HCT116 (cell line): Measurements from ENCODE around the gene HOXB9. TPM values are rescaled to one million over a fixed set of nuclear protein-coding genes. Genes with fewer than 3 reads are reported as not detected.
A peak's percentile ranks its signal among the peaks of the same experiment; 100 is the strongest.

Experiments used
- EZH2 ChIP-seq: fragments of 200-600 bp; sonication (generic); IDR thresholded peaks from 2 replicates; pipeline ENCODE4 v1.6.1; 2017; ENCODE audit warnings: antibody characterized with exemption, mixed run types
- SP1 ChIP-seq: IDR thresholded peaks from 2 replicates; pipeline ENCODE4 v1.6.1; 2012; ENCODE audit warnings: low read depth
- TCF7L2 ChIP-seq: IDR thresholded peaks from 2 replicates; pipeline ENCODE4 v1.7.0; 2011; ENCODE audit warnings: borderline replicate concordance, inconsistent platforms; ENCODE audit not compliant: insufficient read depth, insufficient read length; ENCODE audit errors: extremely low read depth
- total RNA-seq: library from RNA; stranded (reverse); gene quantifications from one replicate; pipeline ENCODE4 v1.2.1, GENCODE V29; 2021; ENCODE audit not compliant: unreplicated experiment
- TF ChIP-seq, protein P1 (sequence below): IDR thresholded peaks from 2 replicates; pipeline ENCODE4 v1.6.1; 2011; ENCODE audit warnings: mild to moderate bottlenecking, low read length, moderate library complexity; ENCODE audit not compliant: insufficient replicate concordance; ENCODE audit errors: extremely low read depth
- TF ChIP-seq, protein P2 (sequence below): IDR thresholded peaks from 2 replicates; pipeline ENCODE4 v1.6.1; 2012
- TF ChIP-seq, protein P3 (sequence below), 3 experiments: fragments of 200-600 bp in 1 of 3; sonication (generic) in 1 of 3; IDR thresholded peaks in 2 of 3; conservative IDR thresholded peaks in 1 of 3; 2 replicates each; pipeline ENCODE4 v1.5.1; 2012 to 2017; ENCODE audit warnings: low read depth in 2 of 3, low read length in 2 of 3, antibody characterized with exemption in 1 of 3, borderline replicate concordance in 1 of 3, control low read depth in 1 of 3, mild to moderate bottlenecking in 1 of 3, mixed read lengths in 1 of 3, mixed run types in 1 of 3, moderate library complexity in 1 of 3; ENCODE audit not compliant: insufficient read depth in 1 of 3

HOXB9 gene
- total RNA-seq, 1 experiment from 2014 or later, result 40.1 TPM

DNA sequence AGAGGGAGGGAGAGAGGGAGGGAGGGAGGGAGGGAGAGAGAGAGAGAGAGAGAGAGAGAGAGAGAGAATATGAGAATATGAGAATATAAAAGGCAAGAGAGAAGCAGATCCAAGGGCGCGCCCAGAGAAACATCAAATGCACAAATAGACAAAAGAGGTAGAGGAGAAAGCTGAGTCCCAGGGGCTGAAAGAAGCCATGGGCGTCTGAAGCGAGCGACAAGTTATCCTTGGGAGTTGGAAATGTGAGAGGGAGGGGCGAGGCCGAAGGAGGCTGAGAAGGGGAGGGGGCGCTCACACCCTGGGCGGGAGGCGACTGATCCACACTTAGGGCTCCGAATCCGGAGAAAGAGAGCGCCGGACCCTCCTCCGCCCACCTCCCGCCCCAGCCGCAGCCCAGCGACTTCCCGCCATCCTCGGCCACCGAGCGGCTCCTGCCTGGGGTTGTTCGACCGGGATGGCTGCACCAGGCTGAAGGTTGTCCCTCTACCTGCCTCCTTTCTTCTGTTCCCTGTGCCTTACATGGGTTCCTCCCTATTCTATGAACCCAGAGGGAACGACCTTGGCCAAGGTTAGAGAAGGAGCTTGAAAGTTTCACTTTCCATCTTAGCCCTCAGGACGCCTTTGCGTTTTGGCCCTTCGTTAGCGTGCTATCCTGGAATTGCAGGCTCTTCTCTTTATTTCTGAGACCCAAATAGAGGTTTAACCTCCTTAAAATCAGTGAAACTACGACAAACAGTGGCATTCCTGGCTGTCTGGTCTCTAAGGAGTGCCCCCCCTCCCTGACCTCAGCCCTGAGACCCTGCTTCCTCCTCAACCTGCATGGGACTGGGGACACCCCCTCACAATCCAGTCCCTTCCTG lies 21.2 kb upstream of the HOXB9 start (continued):
- TF ChIP-seq, protein P1, sequence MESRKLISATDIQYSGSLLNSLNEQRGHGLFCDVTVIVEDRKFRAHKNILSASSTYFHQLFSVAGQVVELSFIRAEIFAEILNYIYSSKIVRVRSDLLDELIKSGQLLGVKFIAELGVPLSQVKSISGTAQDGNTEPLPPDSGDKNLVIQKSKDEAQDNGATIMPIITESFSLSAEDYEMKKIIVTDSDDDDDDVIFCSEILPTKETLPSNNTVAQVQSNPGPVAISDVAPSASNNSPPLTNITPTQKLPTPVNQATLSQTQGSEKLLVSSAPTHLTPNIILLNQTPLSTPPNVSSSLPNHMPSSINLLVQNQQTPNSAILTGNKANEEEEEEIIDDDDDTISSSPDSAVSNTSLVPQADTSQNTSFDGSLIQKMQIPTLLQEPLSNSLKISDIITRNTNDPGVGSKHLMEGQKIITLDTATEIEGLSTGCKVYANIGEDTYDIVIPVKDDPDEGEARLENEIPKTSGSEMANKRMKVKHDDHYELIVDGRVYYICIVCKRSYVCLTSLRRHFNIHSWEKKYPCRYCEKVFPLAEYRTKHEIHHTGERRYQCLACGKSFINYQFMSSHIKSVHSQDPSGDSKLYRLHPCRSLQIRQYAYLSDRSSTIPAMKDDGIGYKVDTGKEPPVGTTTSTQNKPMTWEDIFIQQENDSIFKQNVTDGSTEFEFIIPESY, result no peak
- no peak for TF ChIP-seq EZH2
- TF ChIP-seq, protein P2, sequence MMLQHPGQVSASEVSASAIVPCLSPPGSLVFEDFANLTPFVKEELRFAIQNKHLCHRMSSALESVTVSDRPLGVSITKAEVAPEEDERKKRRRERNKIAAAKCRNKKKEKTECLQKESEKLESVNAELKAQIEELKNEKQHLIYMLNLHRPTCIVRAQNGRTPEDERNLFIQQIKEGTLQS, result no peak
- TF ChIP-seq, protein P3, sequence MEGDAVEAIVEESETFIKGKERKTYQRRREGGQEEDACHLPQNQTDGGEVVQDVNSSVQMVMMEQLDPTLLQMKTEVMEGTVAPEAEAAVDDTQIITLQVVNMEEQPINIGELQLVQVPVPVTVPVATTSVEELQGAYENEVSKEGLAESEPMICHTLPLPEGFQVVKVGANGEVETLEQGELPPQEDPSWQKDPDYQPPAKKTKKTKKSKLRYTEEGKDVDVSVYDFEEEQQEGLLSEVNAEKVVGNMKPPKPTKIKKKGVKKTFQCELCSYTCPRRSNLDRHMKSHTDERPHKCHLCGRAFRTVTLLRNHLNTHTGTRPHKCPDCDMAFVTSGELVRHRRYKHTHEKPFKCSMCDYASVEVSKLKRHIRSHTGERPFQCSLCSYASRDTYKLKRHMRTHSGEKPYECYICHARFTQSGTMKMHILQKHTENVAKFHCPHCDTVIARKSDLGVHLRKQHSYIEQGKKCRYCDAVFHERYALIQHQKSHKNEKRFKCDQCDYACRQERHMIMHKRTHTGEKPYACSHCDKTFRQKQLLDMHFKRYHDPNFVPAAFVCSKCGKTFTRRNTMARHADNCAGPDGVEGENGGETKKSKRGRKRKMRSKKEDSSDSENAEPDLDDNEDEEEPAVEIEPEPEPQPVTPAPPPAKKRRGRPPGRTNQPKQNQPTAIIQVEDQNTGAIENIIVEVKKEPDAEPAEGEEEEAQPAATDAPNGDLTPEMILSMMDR (IDR thresholded peaks at IDR 0.05 in 2 of 3, conservative IDR thresholded peaks at IDR 0.05 in 1 of 3; ENCODE audit: borderline replicate concordance in 1 of 3, insufficient read depth in 1 of 3, low read depth in 2 of 3, low read length in 2 of 3), result no peak
- TF ChIP-seq TCF7L2, result peak; percentile 3
- TF ChIP-seq SP1, result no peak
